Measurements from ENCODE around the gene GPR33.
"Not testable (repeated sequence)": the region's sequence is repeated elsewhere in the genome, so short reads cannot be mapped to it uniquely, and the experiment has no call there.

GPR33 gene

DNA sequence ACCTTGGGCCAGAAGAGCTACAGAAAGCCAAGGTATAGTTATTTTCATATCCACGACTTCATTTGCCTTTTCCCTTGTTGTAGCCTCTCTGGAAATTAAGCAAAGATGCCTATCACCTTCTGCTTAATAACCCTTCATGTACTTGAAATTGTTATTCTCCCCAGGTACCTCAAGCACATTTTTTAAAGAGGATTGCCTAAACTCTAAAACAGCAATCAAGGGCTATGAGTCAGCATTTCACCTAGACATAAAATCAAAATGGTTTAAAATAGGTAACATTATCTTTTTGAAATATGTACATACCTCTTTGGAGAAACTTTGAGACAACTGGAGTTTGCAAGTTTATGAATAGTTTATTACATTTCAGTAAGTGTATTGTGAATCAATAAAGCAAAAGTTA, 42.1 kb downstream of the GPR33 start:
- intact Hi-C loops (cut with DNase I; ENCODE audit: low total_unique reads): no loop called here
- Histone ChIP-seq H3K4me1 (peaks cover 0 to 18% (median 0%) of the 10 kb centered on the region in 4 donors), H3K9me3 (no peaks in the 10 kb centered on the region), H3K4me3 (no peak overlapping the region), H3K27me3 (no peaks in the 10 kb centered on the region), H3K27ac (no peak overlapping the region), H3K36me3 (peaks cover 8 to 14% (median 10%) of the 10 kb centered on the region in 3 donors)
- TF ChIP-seq, protein P1, sequence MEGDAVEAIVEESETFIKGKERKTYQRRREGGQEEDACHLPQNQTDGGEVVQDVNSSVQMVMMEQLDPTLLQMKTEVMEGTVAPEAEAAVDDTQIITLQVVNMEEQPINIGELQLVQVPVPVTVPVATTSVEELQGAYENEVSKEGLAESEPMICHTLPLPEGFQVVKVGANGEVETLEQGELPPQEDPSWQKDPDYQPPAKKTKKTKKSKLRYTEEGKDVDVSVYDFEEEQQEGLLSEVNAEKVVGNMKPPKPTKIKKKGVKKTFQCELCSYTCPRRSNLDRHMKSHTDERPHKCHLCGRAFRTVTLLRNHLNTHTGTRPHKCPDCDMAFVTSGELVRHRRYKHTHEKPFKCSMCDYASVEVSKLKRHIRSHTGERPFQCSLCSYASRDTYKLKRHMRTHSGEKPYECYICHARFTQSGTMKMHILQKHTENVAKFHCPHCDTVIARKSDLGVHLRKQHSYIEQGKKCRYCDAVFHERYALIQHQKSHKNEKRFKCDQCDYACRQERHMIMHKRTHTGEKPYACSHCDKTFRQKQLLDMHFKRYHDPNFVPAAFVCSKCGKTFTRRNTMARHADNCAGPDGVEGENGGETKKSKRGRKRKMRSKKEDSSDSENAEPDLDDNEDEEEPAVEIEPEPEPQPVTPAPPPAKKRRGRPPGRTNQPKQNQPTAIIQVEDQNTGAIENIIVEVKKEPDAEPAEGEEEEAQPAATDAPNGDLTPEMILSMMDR (IDR thresholded peaks at IDR 0.05): no peak
- DNase-seq: no peak

DNA sequence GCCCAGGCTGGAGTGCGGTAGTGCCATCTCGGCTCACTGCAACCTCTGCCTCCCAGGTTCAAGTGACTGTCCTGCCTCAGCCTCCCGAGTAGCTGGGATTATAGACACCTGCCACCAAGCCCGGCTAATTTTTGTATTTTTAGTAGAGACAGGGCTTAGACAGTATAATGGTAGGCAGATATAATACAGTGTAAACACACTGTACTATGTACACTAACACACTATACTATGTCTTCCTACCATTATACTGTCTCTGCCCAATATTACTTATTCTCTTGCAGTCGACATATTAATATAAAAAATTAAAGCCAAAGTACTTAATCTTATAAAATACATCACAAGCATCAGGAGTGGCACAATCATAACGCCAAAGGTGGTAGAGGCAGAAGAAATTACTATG, 45.6 kb downstream of the GPR33 start:
- H3K27ac ChIP-seq: peak overlapping the region; percentile 21 to 72
- H3K4me1 ChIP-seq: peaks cover 0 to 27% (median 0%) of the 10 kb centered on the region in 4 donors
- peaks cover 0 to 7% (median 5%) of the 10 kb centered on the region in 3 donors for H3K36me3 ChIP-seq
- TF ChIP-seq, protein P1 (IDR thresholded peaks at IDR 0.05): no peak
- DNase-seq: no peak
- H3K27me3 ChIP-seq: no peaks in the 10 kb centered on the region
- intact Hi-C loops (cut with DNase I; ENCODE audit: low total_unique reads): no loop called here
- no peaks in the 10 kb centered on the region for H3K9me3 ChIP-seq
- no peak overlapping the region for H3K4me3 ChIP-seq

DNA sequence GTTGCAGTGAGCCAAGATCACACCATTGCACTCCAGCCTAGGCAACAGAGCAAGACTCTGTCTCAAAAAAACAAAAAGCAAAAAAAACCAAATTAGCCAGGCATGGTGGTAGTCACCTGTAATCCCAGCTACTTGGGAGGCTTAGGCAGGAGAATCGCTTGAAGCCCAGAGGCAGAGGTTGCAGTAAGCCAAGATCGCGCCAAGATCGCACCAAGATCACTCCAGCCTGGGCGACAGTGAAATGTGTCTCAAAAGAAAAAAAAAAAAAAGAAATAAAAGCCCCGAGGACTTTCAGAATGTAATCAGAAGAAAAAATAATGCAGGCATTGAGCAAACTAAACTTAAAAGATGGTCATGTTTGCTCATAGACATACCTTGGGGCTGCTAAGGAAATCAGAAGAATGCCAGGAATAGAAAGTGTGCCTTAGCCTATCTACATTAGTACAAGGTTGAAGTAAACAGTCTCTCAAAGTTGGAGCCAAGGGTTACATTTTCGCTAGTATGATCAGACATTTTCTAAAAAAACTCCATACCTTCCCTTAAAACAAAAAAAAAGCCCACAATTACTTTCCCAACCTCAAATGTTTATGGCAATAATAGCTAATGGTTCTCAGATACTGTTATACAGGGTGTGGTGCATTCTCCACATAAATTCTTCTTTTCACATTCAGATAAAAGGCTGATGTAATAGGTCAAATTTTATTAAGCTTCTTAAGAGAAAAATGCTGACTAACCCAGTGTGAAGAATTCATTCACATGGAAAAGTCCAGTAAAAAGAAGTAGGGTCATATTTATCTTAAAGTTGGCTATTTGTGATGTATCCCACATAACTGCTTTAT, 46.3 kb downstream of the GPR33 start:
- intact Hi-C loops (cut with DNase I; ENCODE audit: low total_unique reads): no loop called here
- no peak overlapping the region for H3K4me3 ChIP-seq
- peaks cover 0 to 27% (median 0%) of the 10 kb centered on the region in 4 donors for H3K4me1 ChIP-seq
- H3K27ac ChIP-seq: peak overlapping the region; percentile 45 to 72
- TF ChIP-seq, protein P1 (IDR thresholded peaks at IDR 0.05): no peak
- H3K9me3 ChIP-seq: no peaks in the 10 kb centered on the region
- H3K36me3 ChIP-seq: no peaks in the 10 kb centered on the region
- DNase-seq: no peak
- no peaks in the 10 kb centered on the region for H3K27me3 ChIP-seq

DNA sequence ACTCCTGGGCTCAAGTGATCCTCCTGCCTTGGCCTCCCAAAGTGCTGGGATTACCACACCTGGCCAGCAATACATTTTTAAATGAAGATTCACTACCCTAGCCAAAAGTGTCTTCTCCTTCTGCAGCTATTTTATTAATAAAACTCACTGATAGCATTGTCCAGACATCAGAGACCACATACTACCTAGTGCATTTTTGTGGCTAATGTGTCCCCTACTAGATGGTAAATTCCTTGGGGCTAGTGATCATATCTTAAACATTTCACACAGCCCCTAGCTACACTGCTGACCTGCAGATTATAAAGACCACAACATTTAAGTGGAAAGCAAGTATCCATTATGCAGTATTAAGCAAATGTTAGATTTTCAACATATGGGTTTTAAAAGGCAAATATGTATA, 47.6 kb downstream of the GPR33 start:
- TF ChIP-seq, protein P1 (IDR thresholded peaks at IDR 0.05): no peak
- intact Hi-C loops (cut with DNase I; ENCODE audit: low total_unique reads): no loop called here
- H3K36me3 ChIP-seq: no peaks in the 10 kb centered on the region

DNA sequence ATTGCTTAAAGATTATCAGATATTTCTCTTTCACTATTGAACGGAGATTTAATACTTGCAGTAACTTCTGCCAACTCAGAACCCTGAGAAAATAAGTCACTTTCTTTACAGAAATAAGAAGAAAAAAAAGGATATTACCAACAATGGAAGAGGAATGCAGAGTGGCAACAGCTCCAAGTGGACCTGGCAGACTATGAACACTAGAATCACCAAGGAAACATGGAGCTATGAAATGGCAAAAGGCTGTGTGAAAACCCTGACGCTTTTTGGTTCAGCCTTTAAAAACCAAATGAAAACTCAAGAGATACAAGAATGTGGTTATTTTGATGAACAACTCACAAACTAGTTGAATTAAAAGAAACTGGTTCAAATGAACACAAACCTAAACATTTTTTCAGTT, 48.3 kb downstream of the GPR33 start:
- Histone ChIP-seq H3K4me3 (no peak overlapping the region), H3K9me3 (no peaks in the 10 kb centered on the region), H3K27me3 (no peaks in the 10 kb centered on the region), H3K4me1 (peaks cover 0 to 37% (median 3%) of the 10 kb centered on the region in 4 donors), H3K27ac (no peak overlapping the region), H3K36me3 (no peaks in the 10 kb centered on the region)
- intact Hi-C loops (cut with DNase I; ENCODE audit: low total_unique reads): no loop called here
- TF ChIP-seq, protein P1 (IDR thresholded peaks at IDR 0.05): no peak
- DNase-seq: no peak

More for the DNA sequence above, 47.6 kb downstream of the GPR33 start:
- Histone ChIP-seq H3K4me3 (no peak overlapping the region), H3K4me1 (peaks cover 0 to 32% (median 0%) of the 10 kb centered on the region in 4 donors), H3K27me3 (no peaks in the 10 kb centered on the region), H3K27ac (no peak overlapping the region), H3K9me3 (no peaks in the 10 kb centered on the region)
- no peak for DNase-seq

DNA sequence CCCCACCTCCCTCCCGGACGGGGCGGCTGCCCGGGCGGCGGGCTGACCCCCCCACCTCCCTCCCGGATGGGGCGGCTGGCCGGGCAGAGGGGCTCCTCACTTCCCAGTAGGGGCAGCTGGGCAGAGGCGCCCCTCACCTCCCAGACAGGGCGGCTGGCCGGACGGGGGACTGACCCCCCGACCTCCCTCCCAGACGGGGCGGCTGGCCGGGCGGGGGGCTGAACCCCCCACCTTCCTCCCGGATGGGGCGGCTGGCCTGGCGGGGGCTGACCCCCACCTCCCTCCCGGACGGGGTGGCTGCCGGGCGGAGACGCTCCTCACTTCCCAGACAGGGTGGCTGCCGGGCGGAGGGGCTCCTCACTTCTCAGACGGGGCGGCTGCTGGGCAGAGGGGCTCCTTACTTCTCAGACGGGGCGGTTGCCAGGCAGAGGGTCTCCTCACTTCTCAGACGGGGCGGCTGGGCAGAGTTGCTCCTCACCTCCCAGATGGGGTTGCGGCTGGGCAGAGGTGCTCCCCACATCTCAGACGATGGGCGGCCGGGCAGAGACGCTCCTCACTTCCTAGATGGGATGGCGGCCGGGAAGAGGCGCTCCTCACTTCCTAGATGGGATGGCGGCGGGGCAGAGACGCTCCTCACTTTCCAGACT, 50.7 kb downstream of the GPR33 start:
- intact Hi-C loops (cut with DNase I; ENCODE audit: low total_unique reads): not testable (repeated sequence)

More for the DNA sequence above, 50.7 kb downstream of the GPR33 start:
- not testable (repeated sequence) for H3K4me3 ChIP-seq, H3K27me3 ChIP-seq, H3K27ac ChIP-seq, DNase-seq, H3K9me3 ChIP-seq, H3K36me3 ChIP-seq
- H3K4me1 ChIP-seq: peaks cover 0 to 32% (median 3%) of the 10 kb centered on the region in 4 donors

All from tibial artery (tissue), 4 donors.